HEK293 (cell line): ENCODE data around the gene PHACTR1.

Experiments
- CTCF ChIA-PET: fragments of 350-600 bp; formaldehyde crosslinking; extraction: SDS; loops from one replicate; lab custom pipeline; 2021; ENCODE audit warnings: antibody characterized with exemption; lab: Yijun Ruan, JAX
- POLR2A ChIA-PET: fragments of 300-600 bp; formaldehyde crosslinking; extraction: SDS; loops from one replicate; lab custom pipeline; 2020; ENCODE audit warnings: antibody characterized with exemption, inconsistent platforms; lab: Yijun Ruan, JAX
- H3K27ac ChIP-seq: fragments of 200-500 bp; sonication (Bioruptor generic); 2 replicates; pipeline ENCODE4 v1.5.1; 2014; ENCODE audit warnings: low read depth, low read length, control low read depth, inconsistent platforms; ENCODE audit errors: extremely low read depth
- H3K36me3 ChIP-seq, 2 experiments: fragments of 200-500 bp in 1 of 2; sonication (Bioruptor generic) in 1 of 2; 1 replicate in 1 of 2; 2 replicates in 1 of 2; pipeline ENCODE4 v1.5.1; 2014 to 2017; ENCODE audit warnings: inconsistent platforms in 2 of 2, low read length in 2 of 2; ENCODE audit not compliant: control insufficient read depth in 2 of 2, insufficient read depth in 1 of 2
- H3K4me1 ChIP-seq: fragments of 200-500 bp; sonication (Bioruptor generic); 2 replicates; pipeline ENCODE4 v1.5.1; 2014; ENCODE audit warnings: mild to moderate bottlenecking, low read length, inconsistent platforms; ENCODE audit not compliant: control insufficient read depth, insufficient read depth
- H3K4me3 ChIP-seq: 2 replicates; pipeline ENCODE4 v1.5.1; 2011; ENCODE audit warnings: low read depth, mild to moderate bottlenecking, control low read depth, low read length, moderate library complexity
- H3K9me3 ChIP-seq: fragments of 200-500 bp; sonication (Bioruptor generic); 2 replicates; pipeline ENCODE4 v1.5.1; 2014; ENCODE audit warnings: low read depth, low read length, inconsistent platforms; ENCODE audit not compliant: control insufficient read depth, insufficient read depth
- CTCF ChIP-seq: fragments of 450-650 bp; formaldehyde crosslinking; IDR thresholded peaks from 2 replicates; pipeline ENCODE4 v1.5.1; 2016; ENCODE audit warnings: missing biosample characterization, missing genetic modification characterization
- HOXA7 ChIP-seq: sonication (generic); formaldehyde crosslinking; IDR thresholded peaks from 2 replicates; pipeline ENCODE4 v1.8.1; 2022; ENCODE audit warnings: missing genetic modification reagents, borderline replicate concordance
- KLF7 ChIP-seq: fragments of 450-650 bp; formaldehyde crosslinking; IDR thresholded peaks from 2 replicates; pipeline ENCODE4 v1.5.1; 2016; ENCODE audit warnings: missing biosample characterization, missing genetic modification characterization, borderline replicate concordance
- MZF1 ChIP-seq: fragments of 450-650 bp; formaldehyde crosslinking; IDR thresholded peaks from 2 replicates; pipeline ENCODE4 v1.5.1; 2017; ENCODE audit warnings: missing biosample characterization, missing genetic modification characterization, borderline replicate concordance
- OVOL3 ChIP-seq: fragments of 450-650 bp; formaldehyde crosslinking; IDR thresholded peaks from 2 replicates; pipeline ENCODE4 v1.5.1; 2016; ENCODE audit warnings: missing biosample characterization, missing genetic modification characterization
- SP2 ChIP-seq: fragments of 450-650 bp; formaldehyde crosslinking; IDR thresholded peaks from 2 replicates; pipeline ENCODE4 v1.5.1; 2016; ENCODE audit warnings: missing biosample characterization, missing genetic modification characterization
- ZNF112 ChIP-seq: fragments of 450-650 bp; formaldehyde crosslinking; IDR thresholded peaks from 2 replicates; pipeline ENCODE4 v1.5.0; 2017; ENCODE audit warnings: missing biosample characterization, missing genetic modification characterization
- ZNF121 ChIP-seq: fragments of 450-650 bp; formaldehyde crosslinking; IDR thresholded peaks from 2 replicates; pipeline ENCODE4 v1.5.1; 2016; ENCODE audit warnings: missing biosample characterization, missing genetic modification characterization
- ZNF221 ChIP-seq: fragments of 450-650 bp; formaldehyde crosslinking; IDR thresholded peaks from 2 replicates; pipeline ENCODE4 v1.5.1; 2017; ENCODE audit warnings: missing biosample characterization, missing genetic modification characterization, borderline replicate concordance
- ZNF292 ChIP-seq: fragments of 450-650 bp; formaldehyde crosslinking; IDR thresholded peaks from 2 replicates; pipeline ENCODE4 v1.5.1; 2016; ENCODE audit warnings: low read depth, missing biosample characterization, missing genetic modification characterization, borderline replicate concordance
- ZNF354C ChIP-seq: fragments of 450-650 bp; formaldehyde crosslinking; IDR thresholded peaks from 2 replicates; pipeline ENCODE4 v1.5.1; 2016; ENCODE audit warnings: missing biosample characterization, missing genetic modification characterization, low read depth, borderline replicate concordance
- ZNF426 ChIP-seq: fragments of 450-650 bp; formaldehyde crosslinking; IDR thresholded peaks from 2 replicates; pipeline ENCODE4 v1.5.1; 2017; ENCODE audit warnings: missing biosample characterization, missing genetic modification characterization, mild to moderate bottlenecking, inconsistent platforms, moderate library complexity
- ZNF473 ChIP-seq: fragments of 450-650 bp; formaldehyde crosslinking; IDR thresholded peaks from 2 replicates; pipeline ENCODE4 v1.5.1; 2017; ENCODE audit warnings: missing biosample characterization, missing genetic modification characterization
- ZNF488 ChIP-seq: fragments of 450-650 bp; formaldehyde crosslinking; IDR thresholded peaks from 2 replicates; pipeline ENCODE4 v1.5.1; 2016; ENCODE audit warnings: missing biosample characterization, missing genetic modification characterization
- ZNF510 ChIP-seq: fragments of 450-650 bp; formaldehyde crosslinking; IDR thresholded peaks from 2 replicates; pipeline ENCODE4 v1.5.1; 2018; ENCODE audit warnings: mild to moderate bottlenecking, missing genetic modification characterization, missing biosample characterization; ENCODE audit not compliant: insufficient replicate concordance
- ZNF596 ChIP-seq: fragments of 450-650 bp; IDR thresholded peaks from 2 replicates; pipeline ENCODE4 v1.5.0; 2018; ENCODE audit warnings: missing biosample characterization, mild to moderate bottlenecking, missing genetic modification characterization, moderate library complexity
- ZNF610 ChIP-seq: fragments of 450-650 bp; formaldehyde crosslinking; IDR thresholded peaks from 2 replicates; pipeline ENCODE4 v1.5.1; 2016; ENCODE audit warnings: missing biosample characterization, missing genetic modification characterization, borderline replicate concordance
- ZNF654 ChIP-seq: fragments of 450-650 bp; formaldehyde crosslinking; IDR thresholded peaks from 2 replicates; pipeline ENCODE4 v1.5.1; 2016; ENCODE audit warnings: low read depth, missing biosample characterization, missing genetic modification characterization
- ZNF660 ChIP-seq: fragments of 450-650 bp; IDR thresholded peaks from 2 replicates; pipeline ENCODE4 v1.5.1; 2018; ENCODE audit warnings: missing biosample characterization, mild to moderate bottlenecking, missing genetic modification characterization
- ZNF664 ChIP-seq: fragments of 450-650 bp; formaldehyde crosslinking; IDR thresholded peaks from 2 replicates; pipeline ENCODE4 v1.5.1; 2016; ENCODE audit warnings: missing biosample characterization, missing genetic modification characterization
- ZNF692 ChIP-seq: fragments of 450-650 bp; formaldehyde crosslinking; IDR thresholded peaks from 2 replicates; pipeline ENCODE4 v1.5.1; 2016; ENCODE audit warnings: missing biosample characterization, missing genetic modification characterization
- ZSCAN23 ChIP-seq: fragments of 450-650 bp; formaldehyde crosslinking; IDR thresholded peaks from 2 replicates; pipeline ENCODE4 v1.5.1; 2016; ENCODE audit warnings: missing biosample characterization, missing genetic modification characterization
- TF ChIP-seq, protein P1 (sequence below): fragments of 450-650 bp; formaldehyde crosslinking; IDR thresholded peaks from 2 replicates; pipeline ENCODE4 v1.5.1; 2016; ENCODE audit warnings: missing biosample characterization, missing genetic modification characterization
- TF ChIP-seq, protein P2 (sequence below): fragments of 450-650 bp; formaldehyde crosslinking; IDR thresholded peaks from 2 replicates; pipeline ENCODE4 v1.5.1; 2016; ENCODE audit warnings: missing biosample characterization, missing genetic modification characterization, borderline replicate concordance

PHACTR1 gene

GRCh38 chr6:13277231-13277630 is 560.7 kb downstream of the PHACTR1 start (continued):
- TF ChIP-seq ZNF692, result no peak
- no peak for TF ChIP-seq ZNF426 (tag by site-specific recombination)
- no peak for TF ChIP-seq ZNF510 (tag by site-specific recombination)
- no peak for TF ChIP-seq ZNF292 (tag by site-specific recombination)
- TF ChIP-seq ZNF354C, result no peak
- TF ChIP-seq, protein P1, sequence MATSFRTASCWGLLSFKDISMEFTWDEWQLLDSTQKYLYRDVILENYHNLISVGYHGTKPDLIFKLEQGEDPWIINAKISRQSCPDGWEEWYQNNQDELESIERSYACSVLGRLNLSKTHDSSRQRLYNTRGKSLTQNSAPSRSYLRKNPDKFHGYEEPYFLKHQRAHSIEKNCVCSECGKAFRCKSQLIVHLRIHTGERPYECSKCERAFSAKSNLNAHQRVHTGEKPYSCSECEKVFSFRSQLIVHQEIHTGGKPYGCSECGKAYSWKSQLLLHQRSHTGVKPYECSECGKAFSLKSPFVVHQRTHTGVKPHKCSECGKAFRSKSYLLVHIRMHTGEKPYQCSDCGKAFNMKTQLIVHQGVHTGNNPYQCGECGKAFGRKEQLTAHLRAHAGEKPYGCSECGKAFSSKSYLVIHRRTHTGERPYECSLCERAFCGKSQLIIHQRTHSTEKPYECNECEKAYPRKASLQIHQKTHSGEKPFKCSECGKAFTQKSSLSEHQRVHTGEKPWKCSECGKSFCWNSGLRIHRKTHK (tag by site-specific recombination), result no peak
- no peak for TF ChIP-seq ZNF610
- TF ChIP-seq ZNF112, result no peak
- TF ChIP-seq, all 188 proteins: peak for 0

DNA sequence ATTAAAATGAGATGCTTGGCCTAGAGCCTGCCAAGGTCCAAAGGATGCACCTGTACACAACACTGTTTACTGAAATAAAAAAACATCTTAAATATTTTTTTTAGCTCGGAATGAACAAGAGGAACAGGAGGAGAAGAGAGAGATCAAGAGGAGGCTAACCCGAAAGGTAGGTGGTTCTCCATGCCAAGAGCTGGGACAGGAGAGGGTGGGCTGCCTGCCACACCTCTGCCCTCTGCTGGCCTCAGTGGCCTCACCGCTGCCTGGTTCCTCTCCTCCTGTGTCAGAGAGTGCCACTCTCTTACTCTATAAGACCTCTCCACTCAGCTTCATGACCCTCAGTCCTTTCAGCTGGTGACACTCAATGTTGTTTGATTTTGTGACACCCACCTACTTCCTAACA is 561.6 kb downstream of the PHACTR1 start:
- POLR2A ChIA-PET, result no interaction called here
- H3K4me1 ChIP-seq, result no peaks in the 10 kb centered on the region
- CTCF ChIA-PET, result interaction anchor here (0.5 to 2.9 kb wide), 11 partner anchors 9 to 637 kb away, joined by 3 to 14 read pairs (median 4); no protein-coding TSS in a partner anchor
- no peaks in the 10 kb centered on the region for H3K36me3 ChIP-seq
- H3K4me3 ChIP-seq, result no peak overlapping the region
- H3K27ac ChIP-seq, result no peak overlapping the region
- H3K9me3 ChIP-seq, result no peaks in the 10 kb centered on the region
- TF ChIP-seq ZNF654 (tag by site-specific recombination) (peak; percentile 22; the same call in 1 of the 2 replicates), CTCF (tag by site-specific recombination) (peak; percentile 60), ZNF473 (tag by site-specific recombination) (no peak)

DNA sequence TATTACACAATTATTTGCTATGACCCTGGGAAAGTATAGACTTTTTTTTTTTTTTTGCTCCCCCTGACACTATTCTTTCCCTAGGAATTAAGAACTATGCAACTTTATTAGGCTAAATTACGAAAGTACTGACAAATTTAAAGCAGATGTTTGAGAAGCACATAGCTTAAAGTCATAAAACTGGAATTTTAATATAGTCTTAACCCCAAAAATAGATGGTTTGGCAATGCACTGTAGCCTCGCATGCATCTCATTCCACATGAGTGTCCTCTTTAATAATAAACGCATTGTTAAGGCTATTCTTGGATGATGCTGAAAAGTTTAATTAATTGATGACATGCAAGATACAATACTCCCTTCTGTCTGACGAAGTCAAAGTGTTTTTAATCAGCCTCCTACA is 562.4 kb downstream of the PHACTR1 start:
- ChIA-PET POLR2A (interaction anchor here (0.6 kb wide), 1 partner anchor 11 kb away, joined by 3 read pairs; no protein-coding TSS in a partner anchor), CTCF (interaction anchor here (0.9 to 2.9 kb wide), 5 partner anchors 10 to 368 kb away, joined by 3 to 14 read pairs (median 9); no protein-coding TSS in a partner anchor)
- H3K36me3 ChIP-seq, result no peaks in the 10 kb centered on the region
- H3K9me3 ChIP-seq, result no peaks in the 10 kb centered on the region
- TF ChIP-seq ZNF660 (tag by site-specific recombination) (no peak), OVOL3 (tag by site-specific recombination) (no peak), ZNF221 (tag by site-specific recombination) (no peak), ZNF488 (tag by site-specific recombination) (no peak), ZNF121 (tag by site-specific recombination) (no peak), SP2 (tag by site-specific recombination) (no peak), ZNF596 (no peak), MZF1 (tag by site-specific recombination) (no peak), ZNF664 (no peak), KLF7 (no peak), HOXA7 (CRISPR knock-in tag) (no peak), ZSCAN23 (no peak)
- TF ChIP-seq, protein P2, sequence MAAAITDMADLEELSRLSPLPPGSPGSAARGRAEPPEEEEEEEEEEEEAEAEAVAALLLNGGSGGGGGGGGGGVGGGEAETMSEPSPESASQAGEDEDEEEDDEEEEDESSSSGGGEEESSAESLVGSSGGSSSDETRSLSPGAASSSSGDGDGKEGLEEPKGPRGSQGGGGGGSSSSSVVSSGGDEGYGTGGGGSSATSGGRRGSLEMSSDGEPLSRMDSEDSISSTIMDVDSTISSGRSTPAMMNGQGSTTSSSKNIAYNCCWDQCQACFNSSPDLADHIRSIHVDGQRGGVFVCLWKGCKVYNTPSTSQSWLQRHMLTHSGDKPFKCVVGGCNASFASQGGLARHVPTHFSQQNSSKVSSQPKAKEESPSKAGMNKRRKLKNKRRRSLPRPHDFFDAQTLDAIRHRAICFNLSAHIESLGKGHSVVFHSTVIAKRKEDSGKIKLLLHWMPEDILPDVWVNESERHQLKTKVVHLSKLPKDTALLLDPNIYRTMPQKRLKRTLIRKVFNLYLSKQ, result no peak
- H3K4me1 ChIP-seq, result no peaks in the 10 kb centered on the region
- H3K4me3 ChIP-seq, result no peak overlapping the region
- no peak overlapping the region for H3K27ac ChIP-seq
